ENCODE measurements around the gene QRSL1.
"Not testable (repeated sequence)": the region's sequence is repeated elsewhere in the genome, so short reads cannot be mapped to it uniquely, and the experiment has no call there.

QRSL1 gene

DNA sequence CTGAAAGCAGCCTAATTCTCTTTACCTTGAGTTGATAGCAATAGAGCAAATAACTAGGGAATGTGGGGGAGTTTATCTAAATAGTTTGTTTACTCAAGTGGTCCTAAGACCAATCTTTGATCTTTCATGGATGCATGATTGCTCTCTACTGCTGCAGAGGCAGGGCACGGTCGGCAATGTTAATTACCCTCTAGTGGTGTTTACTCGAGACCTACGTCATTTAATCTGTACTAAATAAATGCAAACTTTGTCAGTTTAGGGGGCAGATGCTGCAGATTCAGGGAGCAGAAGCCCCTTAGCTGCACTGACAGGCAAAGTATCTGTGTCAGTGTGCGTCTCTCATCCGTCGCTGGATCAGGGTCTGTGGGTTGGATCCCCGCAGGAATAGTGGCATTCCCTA is 7.0 kb upstream of the QRSL1 start:
- Histone ChIP-seq H3K27ac (ENCODE audit: insufficient read depth, low read depth, low read length, poor library complexity, severe bottlenecking) (no peak overlapping the region), H3K9me3 (ENCODE audit: control insufficient read depth, low read length) (no peaks in the 10 kb centered on the region), H3K4me3 (ENCODE audit: insufficient read depth, low read depth, low read length) (no peak overlapping the region), H3K36me3 (ENCODE audit: control insufficient read depth, insufficient read depth, low read length) (peaks cover 11% of the 10 kb centered on the region), H3K4me1 (ENCODE audit: control insufficient read depth, insufficient read depth, low read length) (no peaks in the 10 kb centered on the region), H3K27me3 (ENCODE audit: control insufficient read depth, insufficient read depth, low read length, poor library complexity, severe bottlenecking) (no peaks in the 10 kb centered on the region)
- WGBS, 2 experiments: 94 to 97% methylated on average over 8 of the region's 8 CpGs

DNA sequence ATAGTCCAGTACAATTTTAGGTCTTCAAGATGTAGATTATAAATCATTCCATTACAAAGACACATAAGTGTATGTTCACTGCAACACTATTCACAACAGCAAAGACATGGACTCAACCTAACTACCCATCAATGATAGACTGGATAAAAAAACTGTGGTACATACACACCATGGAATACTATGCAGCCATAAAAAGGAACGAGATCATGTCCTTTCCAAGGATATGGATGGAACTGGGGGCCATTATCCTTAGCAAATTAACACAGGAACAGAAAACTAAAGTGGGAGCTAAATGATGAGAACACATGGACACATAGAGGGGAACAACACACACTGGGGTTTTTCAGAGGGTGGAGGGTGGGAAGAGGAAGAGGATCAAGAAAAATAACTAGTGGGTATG is 6.3 kb upstream of the QRSL1 start:
- Histone ChIP-seq H3K9me3 (ENCODE audit: control insufficient read depth, low read length) (no peaks in the 10 kb centered on the region), H3K27me3 (ENCODE audit: control insufficient read depth, insufficient read depth, low read length, poor library complexity, severe bottlenecking) (no peaks in the 10 kb centered on the region), H3K4me1 (ENCODE audit: control insufficient read depth, insufficient read depth, low read length) (no peaks in the 10 kb centered on the region), H3K27ac (ENCODE audit: insufficient read depth, low read depth, low read length, poor library complexity, severe bottlenecking) (no peak overlapping the region), H3K36me3 (ENCODE audit: control insufficient read depth, insufficient read depth, low read length) (peaks cover 11% of the 10 kb centered on the region), H3K4me3 (ENCODE audit: insufficient read depth, low read depth, low read length) (no peak overlapping the region)
- WGBS, 2 experiments: 88 to 91% methylated on average over 1 of the region's 1 CpG

DNA sequence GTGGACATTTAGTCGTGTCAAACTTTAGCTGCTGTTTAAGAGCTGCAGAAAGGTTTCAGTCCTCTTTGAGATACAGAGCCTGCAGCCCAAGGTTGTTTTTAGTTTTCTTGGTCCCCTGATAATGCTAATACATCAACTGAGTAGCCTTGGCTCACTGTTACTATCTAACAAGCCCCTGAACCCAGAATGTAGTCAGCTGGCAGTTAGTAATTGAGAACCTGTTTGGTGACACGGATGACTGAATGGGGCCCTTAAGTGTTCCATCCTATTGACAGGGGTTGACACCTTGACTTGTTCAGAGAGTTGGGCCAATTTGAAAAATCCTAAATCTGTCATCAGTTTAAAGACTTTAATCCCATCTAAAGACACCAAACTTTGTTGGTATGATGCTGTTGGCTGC is 2.9 kb upstream of the QRSL1 start:
- WGBS, 2 experiments: 73 to 76% methylated on average over 2 of the region's 2 CpGs
- H3K27me3 ChIP-seq (ENCODE audit: control insufficient read depth, insufficient read depth, low read length, poor library complexity, severe bottlenecking): no peaks in the 10 kb centered on the region
- H3K4me1 ChIP-seq (ENCODE audit: control insufficient read depth, insufficient read depth, low read length): no peaks in the 10 kb centered on the region
- H3K9me3 ChIP-seq (ENCODE audit: control insufficient read depth, low read length): no peaks in the 10 kb centered on the region
- H3K4me3 ChIP-seq (ENCODE audit: insufficient read depth, low read depth, low read length): no peak overlapping the region
- H3K36me3 ChIP-seq (ENCODE audit: control insufficient read depth, insufficient read depth, low read length): peaks cover 11% of the 10 kb centered on the region
- H3K27ac ChIP-seq (ENCODE audit: insufficient read depth, low read depth, low read length, poor library complexity, severe bottlenecking): no peak overlapping the region

DNA sequence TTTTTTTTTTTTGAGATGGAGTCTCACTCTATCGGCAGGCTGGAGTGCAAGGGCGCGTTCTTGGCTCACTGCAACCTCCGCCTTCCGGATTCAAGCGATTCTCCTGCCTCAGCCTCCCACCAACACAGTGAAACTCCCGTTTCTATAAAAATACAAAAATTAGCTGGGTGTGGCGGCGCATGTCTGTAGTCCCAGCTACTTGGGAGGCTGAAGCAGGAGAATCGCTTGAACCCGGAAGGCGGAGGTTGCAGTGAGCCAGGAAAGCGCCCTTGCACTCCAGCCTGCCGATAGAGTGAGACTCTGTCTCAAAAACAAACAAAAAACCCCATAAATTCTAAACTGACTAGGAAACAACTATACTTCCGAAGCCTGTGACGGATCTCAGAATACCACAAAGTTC is 1.6 kb upstream of the QRSL1 start:
- not testable (repeated sequence) for H3K27ac ChIP-seq (ENCODE audit: insufficient read depth, low read depth, low read length, poor library complexity, severe bottlenecking); H3K36me3 ChIP-seq (ENCODE audit: control insufficient read depth, insufficient read depth, low read length); H3K4me3 ChIP-seq (ENCODE audit: insufficient read depth, low read depth, low read length); H3K9me3 ChIP-seq (ENCODE audit: control insufficient read depth, low read length); H3K4me1 ChIP-seq (ENCODE audit: control insufficient read depth, insufficient read depth, low read length); H3K27me3 ChIP-seq (ENCODE audit: control insufficient read depth, insufficient read depth, low read length, poor library complexity, severe bottlenecking)
- 93 to 94% methylated on average over 16 of the region's 16 CpGs for WGBS, 2 experiments

DNA sequence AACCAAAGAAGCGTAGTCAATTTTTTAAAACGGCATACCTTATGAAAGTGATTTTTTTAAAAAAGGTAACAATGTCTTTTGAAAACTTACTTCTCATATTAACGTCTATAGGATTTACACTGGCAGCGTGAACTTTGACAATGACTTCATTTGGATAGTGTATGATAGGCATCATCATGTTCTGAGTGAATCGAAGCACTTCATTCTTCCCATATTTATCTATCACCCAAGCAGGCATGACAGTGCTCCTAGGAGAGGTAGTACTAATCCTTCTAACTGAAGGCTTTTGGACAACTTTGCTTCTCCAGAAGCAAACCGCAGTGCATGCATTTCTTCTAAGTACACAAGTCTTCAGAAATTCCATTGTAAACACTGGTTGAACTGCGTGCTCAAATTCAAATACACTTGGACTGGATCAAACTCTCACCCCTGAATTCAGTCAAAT is 698 bp upstream of the QRSL1 start:
- WGBS, 2 experiments: 60% methylated on average over 6 to 7 of the region's 7 CpGs
- H3K9me3 ChIP-seq (ENCODE audit: control insufficient read depth, low read length): no peaks in the 10 kb centered on the region
- peak overlapping the region; percentile 96 for H3K4me3 ChIP-seq (ENCODE audit: insufficient read depth, low read depth, low read length)
- H3K36me3 ChIP-seq (ENCODE audit: control insufficient read depth, insufficient read depth, low read length): no peaks in the 10 kb centered on the region
- no peaks in the 10 kb centered on the region for H3K27me3 ChIP-seq (ENCODE audit: control insufficient read depth, insufficient read depth, low read length, poor library complexity, severe bottlenecking)
- no peaks in the 10 kb centered on the region for H3K4me1 ChIP-seq (ENCODE audit: control insufficient read depth, insufficient read depth, low read length)
- peak overlapping the region; percentile 81 for H3K27ac ChIP-seq (ENCODE audit: insufficient read depth, low read depth, low read length, poor library complexity, severe bottlenecking)

DNA sequence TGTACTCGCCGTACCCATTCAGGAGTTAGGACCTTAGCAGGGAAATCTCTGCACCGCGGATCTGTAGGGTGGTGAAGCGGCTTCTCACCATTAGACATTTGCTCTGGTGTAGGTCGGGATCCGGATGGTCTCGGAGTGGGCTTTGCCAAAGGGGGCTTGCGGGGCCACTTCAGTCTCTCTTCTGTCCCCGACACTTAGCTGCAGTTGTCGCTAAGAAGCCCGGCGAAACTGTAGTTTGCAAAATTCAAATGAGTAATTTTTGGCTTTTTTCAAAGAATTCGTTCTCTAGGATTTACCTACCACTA is 433 bp downstream of the QRSL1 start:
- H3K9me3 ChIP-seq (ENCODE audit: control insufficient read depth, low read length): no peaks in the 10 kb centered on the region
- WGBS, 2 experiments: 0 to 2% methylated on average over 14 of the region's 14 CpGs
- no peaks in the 10 kb centered on the region for H3K4me1 ChIP-seq (ENCODE audit: control insufficient read depth, insufficient read depth, low read length)
- no peaks in the 10 kb centered on the region for H3K27me3 ChIP-seq (ENCODE audit: control insufficient read depth, insufficient read depth, low read length, poor library complexity, severe bottlenecking)
- H3K36me3 ChIP-seq (ENCODE audit: control insufficient read depth, insufficient read depth, low read length): no peaks in the 10 kb centered on the region
- H3K4me3 ChIP-seq (ENCODE audit: insufficient read depth, low read depth, low read length): peak overlapping the region; percentile 96
- H3K27ac ChIP-seq (ENCODE audit: insufficient read depth, low read depth, low read length, poor library complexity, severe bottlenecking): peak overlapping the region; percentile 81

DNA sequence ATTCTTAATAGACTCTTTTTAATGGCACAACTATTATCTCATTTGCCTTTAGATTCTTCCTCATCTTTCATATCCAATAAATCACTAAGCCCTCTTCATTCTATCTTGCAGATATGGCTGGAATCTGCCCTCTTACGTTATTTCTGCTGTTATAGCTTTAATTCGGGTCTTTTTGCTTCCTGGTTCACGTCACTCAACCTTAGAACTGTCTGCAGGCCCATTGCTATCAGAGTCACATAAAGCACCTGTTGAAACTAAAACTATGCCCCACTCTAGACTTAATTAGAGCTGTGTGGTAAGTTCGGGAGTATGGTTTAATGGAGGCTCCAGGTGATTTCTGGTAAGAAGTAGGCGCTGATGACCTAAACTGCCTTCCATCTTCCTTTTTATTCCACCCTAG is 988 bp downstream of the QRSL1 start:
- Histone ChIP-seq H3K9me3 (ENCODE audit: control insufficient read depth, low read length) (no peaks in the 10 kb centered on the region), H3K4me1 (ENCODE audit: control insufficient read depth, insufficient read depth, low read length) (no peaks in the 10 kb centered on the region), H3K36me3 (ENCODE audit: control insufficient read depth, insufficient read depth, low read length) (no peaks in the 10 kb centered on the region), H3K27ac (ENCODE audit: insufficient read depth, low read depth, low read length, poor library complexity, severe bottlenecking) (no peak overlapping the region), H3K27me3 (ENCODE audit: control insufficient read depth, insufficient read depth, low read length, poor library complexity, severe bottlenecking) (no peaks in the 10 kb centered on the region), H3K4me3 (ENCODE audit: insufficient read depth, low read depth, low read length) (peak overlapping the region; percentile 96)
- WGBS, 2 experiments: 80 to 83% methylated on average over 5 of the region's 5 CpGs

DNA sequence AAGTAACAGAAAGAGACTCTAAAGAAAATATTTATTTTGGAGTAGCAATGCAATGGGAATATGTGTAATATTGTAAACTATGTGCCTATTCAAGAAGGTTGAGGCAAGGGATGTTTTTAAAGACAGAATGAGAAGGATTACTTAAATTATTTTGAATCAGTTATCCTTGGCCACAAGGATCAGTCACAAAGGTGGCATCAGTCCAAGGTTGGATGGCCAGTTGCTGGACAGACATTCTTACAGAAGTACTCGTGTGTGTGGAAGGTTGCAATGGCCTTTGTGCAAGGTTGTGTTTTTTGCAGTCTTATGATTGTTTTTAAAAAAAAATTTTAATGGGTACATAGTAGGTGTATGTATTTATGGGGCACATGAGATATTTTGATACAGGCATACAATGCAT is 2.0 kb downstream of the QRSL1 start:
- Histone ChIP-seq H3K36me3 (ENCODE audit: control insufficient read depth, insufficient read depth, low read length) (no peaks in the 10 kb centered on the region), H3K4me3 (ENCODE audit: insufficient read depth, low read depth, low read length) (no peak overlapping the region)
- whole genome bisulfite sequencing, 2 experiments: 98 to 100% methylated on average over 1 of the region's 1 CpG

DNA sequence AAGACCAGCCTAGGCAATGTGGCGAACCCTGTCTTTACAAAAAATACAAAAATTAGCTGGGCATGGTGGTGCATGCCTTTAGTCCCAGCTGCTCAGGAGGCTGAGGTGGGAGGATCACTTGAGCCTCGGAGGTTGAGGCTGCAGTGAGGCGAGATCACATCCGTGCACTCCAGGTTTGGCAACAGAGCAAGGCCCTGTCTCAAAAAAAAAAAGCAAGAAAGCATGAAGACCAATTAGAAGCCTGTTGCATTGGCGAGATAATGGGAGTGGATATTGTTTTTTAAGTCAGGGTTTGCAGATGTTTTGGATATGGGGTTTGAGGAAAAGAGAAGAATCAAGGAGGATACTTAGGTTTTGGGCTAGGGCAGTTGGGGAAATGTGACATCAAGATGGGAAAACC is 5.2 kb downstream of the QRSL1 start:
- no peak overlapping the region for H3K27ac ChIP-seq (ENCODE audit: insufficient read depth, low read depth, low read length, poor library complexity, severe bottlenecking)
- whole genome bisulfite sequencing, 2 experiments: 96 to 97% methylated on average over 5 of the region's 5 CpGs
- no peaks in the 10 kb centered on the region for H3K27me3 ChIP-seq (ENCODE audit: control insufficient read depth, insufficient read depth, low read length, poor library complexity, severe bottlenecking)
- H3K4me1 ChIP-seq (ENCODE audit: control insufficient read depth, insufficient read depth, low read length): no peaks in the 10 kb centered on the region
- H3K9me3 ChIP-seq (ENCODE audit: control insufficient read depth, low read length): no peaks in the 10 kb centered on the region
- no peak overlapping the region for H3K4me3 ChIP-seq (ENCODE audit: insufficient read depth, low read depth, low read length)
- H3K36me3 ChIP-seq (ENCODE audit: control insufficient read depth, insufficient read depth, low read length): no peaks in the 10 kb centered on the region

More for the DNA sequence above, 2.0 kb downstream of the QRSL1 start:
- no peaks in the 10 kb centered on the region for H3K9me3 ChIP-seq (ENCODE audit: control insufficient read depth, low read length)
- H3K27ac ChIP-seq (ENCODE audit: insufficient read depth, low read depth, low read length, poor library complexity, severe bottlenecking): no peak overlapping the region
- H3K27me3 ChIP-seq (ENCODE audit: control insufficient read depth, insufficient read depth, low read length, poor library complexity, severe bottlenecking): no peaks in the 10 kb centered on the region
- H3K4me1 ChIP-seq (ENCODE audit: control insufficient read depth, insufficient read depth, low read length): no peaks in the 10 kb centered on the region

DNA sequence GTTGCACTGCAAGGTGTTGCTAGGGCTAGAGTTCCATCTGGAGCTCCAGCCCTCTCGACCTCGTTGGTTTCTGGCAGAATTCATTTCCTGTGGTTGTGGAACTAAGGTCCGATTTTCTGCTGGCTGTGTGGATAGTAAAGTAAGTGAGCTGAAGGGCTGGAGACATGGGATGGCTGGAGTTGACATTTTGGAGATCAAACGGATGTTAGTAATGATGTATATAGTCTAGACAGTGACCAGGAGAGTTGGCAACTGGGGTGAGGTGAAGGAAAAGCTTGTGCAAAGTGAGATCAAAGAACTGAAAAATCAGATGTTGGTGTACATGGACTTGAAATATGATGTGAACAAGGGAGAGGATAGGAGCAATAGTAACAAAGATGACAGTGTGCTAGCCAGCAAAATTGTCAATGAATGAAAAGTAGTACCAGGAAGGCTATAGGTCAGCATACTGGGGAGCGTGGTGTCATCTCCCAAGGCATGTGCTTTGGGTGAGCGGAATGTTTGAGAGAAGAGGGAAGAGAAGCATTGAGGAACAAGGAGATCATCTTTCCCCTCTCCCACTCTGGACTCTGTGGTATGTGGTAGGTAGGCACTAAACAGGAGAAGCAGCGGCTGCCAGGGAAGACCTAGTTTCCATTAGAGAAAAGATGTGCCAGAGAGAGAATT is 7.8 kb downstream of the QRSL1 start:
- Histone ChIP-seq H3K27me3 (ENCODE audit: control insufficient read depth, insufficient read depth, low read length, poor library complexity, severe bottlenecking) (no peaks in the 10 kb centered on the region), H3K27ac (ENCODE audit: insufficient read depth, low read depth, low read length, poor library complexity, severe bottlenecking) (no peak overlapping the region), H3K36me3 (ENCODE audit: control insufficient read depth, insufficient read depth, low read length) (no peaks in the 10 kb centered on the region), H3K4me3 (ENCODE audit: insufficient read depth, low read depth, low read length) (no peak overlapping the region), H3K9me3 (ENCODE audit: control insufficient read depth, low read length) (no peaks in the 10 kb centered on the region), H3K4me1 (ENCODE audit: control insufficient read depth, insufficient read depth, low read length) (no peaks in the 10 kb centered on the region)
- WGBS, 2 experiments: 91 to 94% methylated on average over 6 to 7 of the region's 7 CpGs
